OCI-M2 (cell line): Measurements from ENCODE around the gene ZC3H12A.

Experiments used
- DNase-seq: peaks from one replicate; lab custom pipeline; 2025; ENCODE audit not compliant: unreplicated experiment; lab: John Stamatoyannopoulos, UW

The ZC3H12A gene

DNA sequence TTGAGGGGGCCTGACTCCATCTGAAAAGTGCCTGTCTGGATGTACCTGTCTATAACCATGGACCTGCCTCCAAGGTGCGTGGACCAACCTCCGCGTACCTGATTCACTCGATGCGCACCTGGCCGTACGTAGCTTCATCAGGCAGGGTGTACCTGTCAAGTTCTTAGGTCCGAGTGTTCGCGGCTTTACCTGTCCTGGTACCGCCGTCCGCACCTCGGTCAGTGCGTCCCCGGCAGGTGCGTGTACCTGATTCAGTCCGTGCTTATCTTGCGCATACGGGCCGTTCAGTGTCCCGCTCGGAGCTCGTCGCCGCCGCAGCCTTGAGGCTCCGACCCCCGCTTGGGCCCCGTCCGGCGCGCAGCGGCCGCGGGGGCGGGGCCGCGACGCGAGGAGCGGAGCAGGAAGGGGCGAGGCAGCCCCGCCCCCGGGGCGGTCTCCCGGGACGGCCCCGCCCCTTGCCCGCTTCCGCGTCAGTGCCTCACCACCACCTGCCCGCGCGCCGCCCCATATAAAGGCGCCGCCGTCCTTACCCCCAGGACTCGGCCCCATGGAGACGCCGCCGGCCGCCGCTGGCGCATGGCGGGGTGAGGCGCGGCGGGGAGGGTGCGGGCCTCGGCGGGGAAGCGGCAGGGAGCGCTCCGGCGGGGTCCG is at the start of gene ZC3H12A:
Gene ZC3H12A, plus strand, starts transcription at position 535 of the 651 bp plus-strand sequence. CDS start 917 bp downstream, outside the sequence.
- DNase-seq = peak; percentile 40

GRCh38 chr1:37425221-37425620 is 49.2 kb upstream of the ZC3H12A start:
- no peak for DNase-seq

GRCh38 chr1:37429029-37429428 is 45.4 kb upstream of the ZC3H12A start:
- DNase-seq = no peak

DNA sequence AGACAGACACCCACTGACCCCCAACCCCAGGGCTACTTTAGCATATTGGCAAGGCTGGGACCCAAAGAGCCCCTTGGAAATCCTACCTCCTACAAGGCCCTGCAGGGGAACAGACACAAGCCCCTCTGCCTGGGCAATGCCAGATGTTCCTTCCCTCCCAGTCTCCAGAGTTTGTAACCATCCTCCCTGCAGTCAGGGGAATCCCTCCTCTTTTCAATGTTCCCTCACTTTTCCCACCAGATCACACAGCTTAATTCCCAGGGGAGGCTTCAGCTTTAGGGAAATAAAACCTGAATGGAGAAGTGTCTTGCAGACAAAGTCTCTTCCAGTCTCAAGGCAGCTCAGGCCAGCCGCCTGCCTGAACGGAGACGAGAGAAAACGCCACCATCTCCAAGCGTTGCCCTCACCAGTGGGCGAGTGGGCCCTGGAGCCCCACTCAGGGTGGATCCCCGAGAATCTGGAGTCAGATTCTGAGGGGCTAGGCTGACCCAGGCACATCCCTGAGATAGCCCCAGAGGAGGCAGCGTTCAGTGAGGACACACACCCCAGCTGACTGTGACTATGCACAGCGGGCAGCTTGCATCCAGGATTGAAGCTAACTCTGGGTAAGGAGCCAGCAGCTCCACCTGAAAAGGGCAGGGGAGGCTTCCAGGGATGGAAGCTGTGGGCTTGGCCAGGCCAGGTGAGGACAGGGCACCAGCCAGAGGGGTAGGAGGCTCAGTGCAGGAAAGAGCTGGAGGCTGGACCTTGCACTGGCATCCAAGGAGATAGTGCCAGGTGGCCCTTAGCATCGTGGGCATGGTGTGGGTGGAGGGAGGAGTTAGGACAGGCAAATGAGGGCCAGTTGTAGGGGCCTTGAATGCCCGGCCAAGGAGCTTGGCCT is 44.0 kb upstream of the ZC3H12A start:
- DNase-seq = no peak

DNA sequence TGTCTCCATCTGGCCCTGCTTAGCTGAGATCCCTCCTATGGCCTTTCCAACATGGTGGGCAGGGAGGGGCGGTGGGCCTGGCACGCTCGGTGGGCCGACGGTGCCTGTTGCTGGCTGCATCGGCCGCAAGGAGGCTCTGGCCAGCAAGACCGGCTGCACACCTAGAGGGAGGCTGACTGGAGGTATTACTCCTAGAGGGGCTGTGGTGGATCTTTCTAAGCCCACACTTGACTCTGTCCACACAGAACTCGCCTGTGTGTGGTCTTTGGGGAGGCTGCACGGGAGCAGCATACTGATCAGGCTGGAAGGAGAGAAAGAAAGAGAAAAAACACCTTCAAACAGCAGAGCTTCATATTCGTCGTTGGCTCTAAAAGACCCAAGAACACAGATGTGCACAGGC is 41.7 kb upstream of the ZC3H12A start:
- DNase-seq = no peak

DNA sequence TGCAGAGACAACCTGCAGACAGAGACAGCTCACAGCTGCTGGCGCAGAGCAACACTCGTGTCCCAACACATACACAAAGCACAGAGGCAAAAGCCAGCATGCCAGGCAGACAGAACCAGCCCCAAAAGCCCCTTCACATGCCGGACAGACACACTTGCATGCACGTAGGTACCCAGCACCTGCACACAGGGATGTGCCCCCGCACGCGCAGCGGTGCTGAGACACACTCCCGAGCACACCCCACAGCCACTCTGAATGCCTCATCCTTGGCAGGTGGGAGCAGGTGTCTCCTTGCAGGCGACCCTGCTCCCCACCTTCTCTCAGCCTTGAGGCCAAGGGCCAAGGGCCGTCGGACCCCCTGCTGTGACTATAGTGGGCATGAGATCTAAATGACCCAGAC is 41.2 kb upstream of the ZC3H12A start:
- no peak for DNase-seq

DNA sequence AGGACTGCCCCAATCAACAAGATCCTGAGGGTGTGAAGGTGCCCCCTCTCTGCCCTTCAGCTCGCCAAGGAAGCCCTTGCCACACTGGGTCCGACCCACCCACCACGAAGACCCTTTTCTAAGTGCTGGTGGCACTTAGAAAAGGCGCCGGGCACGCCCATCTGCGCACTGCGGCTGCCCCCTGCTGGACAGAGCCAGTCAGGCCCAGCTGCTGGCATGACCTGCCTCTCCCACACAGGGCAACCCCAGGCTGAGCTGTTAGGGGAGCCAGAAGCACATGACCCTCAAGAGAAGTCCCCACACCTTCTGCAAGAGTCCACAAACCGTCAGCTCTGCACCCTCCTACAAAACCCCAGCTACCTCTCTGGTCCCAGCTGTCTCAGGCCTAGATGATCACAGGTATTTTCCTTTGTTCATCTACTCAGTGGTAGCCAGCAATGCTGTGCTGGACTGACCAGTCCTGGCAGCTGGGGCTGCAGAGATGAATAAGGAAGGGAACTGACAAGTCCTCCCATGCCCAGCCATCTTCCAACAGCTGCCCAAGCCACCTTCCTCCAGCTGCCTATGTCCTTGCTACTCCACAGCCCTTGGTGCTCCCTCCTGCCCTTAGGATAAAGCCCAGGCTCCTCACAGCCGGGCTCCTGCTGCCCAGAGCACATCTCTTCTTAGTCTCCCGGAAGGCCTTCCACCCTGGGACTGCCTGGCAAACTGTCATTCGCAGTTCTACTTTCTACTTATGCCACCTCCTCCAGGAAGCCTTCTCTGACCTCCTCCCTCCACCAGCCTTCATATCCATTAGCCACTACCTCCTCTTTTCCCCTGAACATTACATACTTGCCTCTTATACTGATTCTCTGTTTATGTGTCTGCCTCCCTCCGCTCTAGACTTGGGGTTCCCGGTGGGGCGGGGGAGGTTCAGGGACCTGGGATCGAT is 39.8 kb upstream of the ZC3H12A start:
- no peak for DNase-seq

- no peak for DNase-seq
Measured at GRCh38 chr1:37437087-37437486, 37.3 kb upstream of the ZC3H12A start.

DNA sequence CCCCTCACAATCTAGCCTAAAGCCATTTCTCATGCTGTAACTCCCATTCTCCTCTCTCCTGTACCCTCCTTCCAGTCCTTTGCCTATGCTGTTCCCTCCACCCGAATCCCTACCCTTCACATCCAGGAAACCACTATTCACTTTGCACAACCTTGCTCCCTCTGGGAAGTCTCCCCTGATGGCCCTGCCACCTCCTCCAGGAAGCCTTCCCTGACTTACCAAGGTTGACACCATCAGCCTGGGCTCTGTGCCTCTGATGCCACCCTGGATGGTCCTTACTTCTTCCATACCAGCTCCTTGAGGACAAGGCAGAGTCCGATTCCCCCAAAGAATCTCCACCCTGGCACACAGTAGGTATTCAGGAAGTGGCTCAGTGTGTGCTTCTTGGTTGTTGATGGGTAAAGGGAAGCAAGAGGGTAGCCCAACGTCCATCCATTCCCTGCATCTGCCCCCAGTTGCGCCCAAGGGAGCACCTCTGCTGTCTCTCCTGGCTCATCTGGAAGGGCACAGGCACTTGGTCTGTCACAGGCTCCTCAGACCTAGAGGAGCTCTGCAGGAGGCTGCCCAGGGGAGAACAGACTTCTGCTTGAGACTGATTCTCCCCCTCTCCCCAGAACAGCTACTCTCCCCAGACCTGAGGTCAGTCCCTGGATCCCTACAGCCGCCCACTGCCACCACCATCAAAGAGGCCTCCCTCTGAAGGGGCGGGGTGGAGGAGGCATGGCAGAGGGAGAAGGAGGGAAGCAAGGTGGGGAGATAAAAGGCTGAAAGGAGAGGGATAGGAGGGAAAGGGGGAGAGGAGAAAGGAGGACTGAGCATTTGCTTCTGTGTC is 36.1 kb upstream of the ZC3H12A start:
- DNase-seq = no peak

DNA sequence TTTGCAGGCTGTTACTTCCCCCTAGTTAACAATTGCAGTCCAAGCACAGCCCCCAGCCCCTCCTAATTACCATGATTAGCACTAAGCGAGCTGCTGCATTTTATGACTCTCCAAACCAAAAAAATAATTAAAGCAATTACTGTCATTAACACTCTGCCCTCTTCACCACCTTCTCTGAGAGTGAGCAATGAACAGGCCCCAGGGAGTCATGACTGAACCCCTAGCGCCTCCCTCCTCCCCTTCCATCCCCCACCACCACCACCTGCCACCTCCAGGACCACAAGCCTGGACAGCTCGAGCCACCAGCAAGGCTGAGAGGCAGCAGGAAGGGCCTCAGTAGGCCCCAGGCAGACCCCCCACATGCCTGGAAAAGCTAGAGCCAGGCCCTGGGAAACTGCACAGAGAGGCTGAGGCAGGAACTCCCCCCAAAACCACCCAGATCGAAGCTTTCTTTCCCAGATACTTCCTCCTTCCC is 35.5 kb upstream of the ZC3H12A start:
- no peak for DNase-seq

DNA sequence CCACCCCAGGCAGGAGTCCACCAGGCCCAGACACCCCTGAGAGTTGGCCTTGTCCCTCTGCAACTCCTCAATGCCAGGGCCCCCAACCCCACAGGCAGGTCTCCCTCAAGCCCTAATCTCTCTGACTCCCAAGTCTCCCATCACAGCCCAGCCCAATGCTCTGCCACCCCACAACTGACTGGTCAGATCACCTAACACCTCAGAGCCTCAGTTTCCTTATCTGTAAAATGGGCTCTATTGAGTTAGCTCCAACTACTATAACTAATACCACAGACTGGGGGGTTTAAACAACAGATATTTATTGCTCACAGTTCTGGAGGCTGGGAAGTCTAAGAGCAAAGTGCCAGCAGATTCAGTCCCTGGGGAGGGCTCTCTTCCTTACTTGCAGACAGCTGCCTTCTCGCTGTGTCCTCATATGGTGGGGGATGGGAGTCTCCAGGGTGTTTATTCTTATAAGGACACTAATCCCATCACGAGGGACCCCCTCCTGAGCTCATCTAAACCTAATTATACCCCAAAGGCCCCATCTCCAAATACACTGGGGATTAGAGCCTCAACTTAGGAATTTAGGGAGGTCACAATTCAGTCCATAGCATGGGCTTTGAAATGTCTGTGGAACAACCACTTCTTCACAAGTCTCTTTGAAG is 34.9 kb upstream of the ZC3H12A start:
- no peak for DNase-seq

DNA sequence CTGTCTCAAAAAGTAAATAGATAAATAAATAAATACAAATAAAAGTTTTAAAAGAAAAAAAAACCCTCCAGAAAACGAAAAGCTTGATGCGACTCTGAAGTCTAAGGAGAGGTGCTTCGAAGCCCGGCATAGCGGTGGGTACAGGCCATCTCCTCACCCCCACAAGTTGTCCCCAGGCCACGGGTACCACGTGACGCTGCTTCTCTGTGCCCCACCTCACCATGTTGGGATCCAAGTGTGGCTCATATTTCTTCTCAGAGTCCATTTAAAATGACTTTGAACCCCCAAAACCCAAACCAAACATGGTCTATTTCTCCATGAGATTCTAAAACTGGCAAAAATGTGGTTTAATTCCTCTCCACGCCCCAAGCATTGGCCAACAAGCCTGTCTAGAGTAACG is 32.9 kb upstream of the ZC3H12A start:
- DNase-seq = no peak

- no peak for DNase-seq
Measured at GRCh38 chr1:37442139-37442538, 32.2 kb upstream of the ZC3H12A start.

DNA sequence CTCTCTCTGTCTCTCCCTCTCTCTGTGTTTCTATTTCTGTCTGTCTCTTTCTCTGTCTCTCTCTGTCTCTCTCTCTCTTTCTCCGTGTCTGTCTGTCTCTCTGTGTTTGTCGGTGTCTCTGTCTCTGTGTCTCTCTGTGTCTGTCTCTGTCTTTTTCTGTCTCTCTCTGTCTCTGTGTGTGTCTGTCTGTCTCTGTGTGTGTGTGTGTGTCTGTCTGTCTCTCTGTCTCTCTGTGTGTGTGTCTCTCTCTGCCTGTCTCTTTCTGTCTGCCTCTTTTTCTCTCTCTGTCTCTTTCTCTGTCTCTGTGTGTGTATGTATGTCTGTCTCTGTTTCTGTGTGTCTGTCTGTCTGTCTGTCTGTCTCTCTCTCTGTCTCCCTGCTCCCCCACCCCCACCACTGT is 31.7 kb upstream of the ZC3H12A start:
- no peak for DNase-seq

DNA sequence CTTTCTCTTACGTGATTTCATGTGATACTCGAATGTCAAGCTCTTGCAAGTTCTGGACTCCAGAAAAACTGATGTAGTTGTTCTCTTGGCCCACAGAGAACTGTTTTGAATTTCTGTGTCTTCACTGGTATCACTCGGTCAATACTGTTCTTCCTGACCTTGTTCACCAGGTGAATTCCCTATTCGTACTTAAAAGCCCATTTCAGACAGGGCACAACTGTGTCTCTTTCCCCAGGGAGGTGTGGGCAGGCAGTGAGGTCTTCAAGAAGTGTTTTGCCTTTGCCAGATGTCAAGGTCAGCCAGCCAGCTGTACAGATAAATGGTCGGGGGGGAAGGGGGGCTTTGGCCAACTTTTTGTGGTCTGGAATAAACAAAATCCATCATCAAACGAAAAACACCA is 27.5 kb upstream of the ZC3H12A start:
- DNase-seq = no peak

DNA sequence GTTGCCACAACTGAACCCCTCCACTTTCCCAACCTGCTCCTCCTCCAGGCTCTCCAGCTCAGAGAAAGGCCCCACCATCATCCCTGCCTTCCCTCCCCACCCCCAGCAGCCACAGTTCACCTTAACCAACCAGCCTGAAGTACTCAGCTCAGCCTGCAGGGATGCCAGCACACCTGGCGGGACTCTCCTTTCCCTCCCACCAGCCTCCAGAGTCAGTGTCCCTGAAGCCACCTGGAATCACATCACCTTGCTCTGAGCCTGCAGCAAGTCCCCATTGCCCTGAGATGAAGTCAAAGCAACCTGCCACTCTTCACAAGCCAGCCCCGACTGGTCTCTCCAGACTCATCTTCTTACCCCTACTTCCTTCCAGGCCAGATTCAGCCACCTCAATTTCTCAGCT is 26.2 kb upstream of the ZC3H12A start:
- DNase-seq = no peak

DNA sequence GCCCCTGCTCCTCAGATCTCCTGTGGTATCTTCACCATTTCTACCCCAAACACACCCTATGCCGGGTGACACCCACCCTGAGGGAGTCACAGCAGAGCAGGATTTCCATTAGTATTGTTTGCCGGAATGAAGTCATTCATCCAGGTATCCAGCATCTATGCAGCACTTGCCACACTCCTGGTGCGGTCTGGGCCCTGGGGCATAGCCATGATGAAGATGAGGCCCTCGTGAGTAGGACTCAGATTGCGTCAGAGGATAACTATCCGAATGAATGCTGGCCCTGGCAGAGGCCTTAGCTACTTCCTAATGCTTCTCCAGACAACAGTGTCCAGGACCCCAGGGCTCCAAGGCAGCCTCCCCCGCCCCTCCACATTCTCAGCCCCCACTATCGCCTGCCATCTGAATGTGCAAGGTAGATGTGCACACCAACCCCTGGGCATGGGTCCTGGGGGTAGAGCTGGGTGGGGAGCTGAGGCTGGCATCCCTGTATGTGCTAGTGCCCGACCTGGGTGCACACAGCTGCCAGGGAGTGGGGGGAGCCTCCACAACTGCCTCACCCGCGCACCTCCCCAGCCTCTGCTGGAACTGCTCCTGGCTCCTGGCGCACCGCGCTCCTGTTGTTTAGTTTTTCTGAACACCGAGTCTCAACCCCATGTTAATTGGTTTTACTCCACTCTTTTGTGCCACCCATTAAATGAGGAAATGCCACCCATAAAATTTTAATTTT is 25.5 kb upstream of the ZC3H12A start:
- no peak for DNase-seq

DNA sequence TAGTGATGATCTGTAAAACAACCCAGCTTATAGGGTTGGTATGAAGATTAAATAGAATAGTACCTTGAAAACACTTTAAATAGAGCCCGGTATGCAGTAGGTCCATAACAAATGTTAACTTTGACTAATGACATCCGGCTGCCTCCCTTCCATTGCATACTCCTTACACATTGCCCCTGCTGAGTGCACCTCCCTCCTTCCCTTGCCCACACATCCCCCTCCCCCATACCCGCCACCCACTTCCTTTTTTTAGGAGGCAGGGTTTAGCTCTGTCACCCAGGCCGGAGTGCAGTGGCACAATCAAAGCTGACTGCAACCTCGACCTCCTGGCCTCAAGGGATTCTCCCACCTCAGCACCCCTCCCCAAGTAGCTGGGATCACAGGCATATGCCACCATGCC is 24.4 kb upstream of the ZC3H12A start:
- DNase-seq = no peak

GRCh38 chr1:37452416-37452815 is 22.0 kb upstream of the ZC3H12A start:
- DNase-seq = no peak
